DOHH2 (cell line): ENCODE data around the gene ZFYVE9.

Source experiments
- H3F3A ChIP-seq: fragments of 200-600 bp; sonication (generic), shearing (Covaris generic); 2 replicates; pipeline ENCODE4 v1.6.0; 2016; ENCODE audit warnings: antibody characterized with exemption, mild to moderate bottlenecking; ENCODE audit not compliant: control insufficient read depth, insufficient read depth
- H3K27ac ChIP-seq: fragments of 200-600 bp; sonication (generic); 2 replicates; pipeline ENCODE4 v1.5.1; 2014; ENCODE audit warnings: low read depth, mild to moderate bottlenecking, low read length, moderate library complexity
- H3K27me3 ChIP-seq: fragments of 200-600 bp; sonication (generic); 2 replicates; pipeline ENCODE4 v1.6.1; 2014; ENCODE audit warnings: mild to moderate bottlenecking, low read length, mixed read lengths; ENCODE audit not compliant: control insufficient read depth
- H3K36me3 ChIP-seq: fragments of 200-600 bp; sonication (generic); 2 replicates; pipeline ENCODE4 v1.6.1; 2014; ENCODE audit warnings: mild to moderate bottlenecking, low read length, moderate library complexity, mixed read lengths; ENCODE audit not compliant: control insufficient read depth
- H3K4me1 ChIP-seq: fragments of 200-600 bp; sonication (generic); 2 replicates; pipeline ENCODE4 v1.6.1; 2014; ENCODE audit warnings: mild to moderate bottlenecking, low read length, mixed read lengths; ENCODE audit not compliant: control insufficient read depth
- H3K4me2 ChIP-seq: fragments of 200-600 bp; sonication (generic); 2 replicates; pipeline ENCODE4 v1.6.0; 2014; ENCODE audit warnings: mild to moderate bottlenecking, low read length, moderate library complexity
- H3K4me3 ChIP-seq: fragments of 200-600 bp; sonication (generic); 2 replicates; pipeline ENCODE4 v1.5.1; 2014; ENCODE audit warnings: mild to moderate bottlenecking, low read length, mixed read lengths
- H3K79me2 ChIP-seq: fragments of 200-600 bp; sonication (generic); 2 replicates; pipeline ENCODE4 v1.6.1; 2014; ENCODE audit warnings: mild to moderate bottlenecking, low read length, mixed read lengths; ENCODE audit not compliant: control insufficient read depth
- H3K9me2 ChIP-seq: fragments of 200-600 bp; sonication (generic); replicated peaks from 2 replicates; pipeline ENCODE4 v1.6.1; 2014; ENCODE audit warnings: mild to moderate bottlenecking, low read length, mixed read lengths; ENCODE audit not compliant: control insufficient read depth
- H3K9me3 ChIP-seq: fragments of 200-600 bp; sonication (generic); 2 replicates; pipeline ENCODE4 v1.6.1; 2014; ENCODE audit warnings: antibody characterized with exemption, low read length, mixed read lengths; ENCODE audit not compliant: control insufficient read depth, insufficient read depth
- H4K20me1 ChIP-seq: fragments of 200-600 bp; sonication (generic); 2 replicates; pipeline ENCODE4 v1.6.0; 2014; ENCODE audit warnings: low read depth, mild to moderate bottlenecking, antibody characterized with exemption, low read length, moderate library complexity; ENCODE audit not compliant: control insufficient read depth, insufficient read depth
- CTCF ChIP-seq: fragments of 200-600 bp; sonication (generic); IDR thresholded peaks from one replicate; pipeline ENCODE4 v1.5.1; 2014; ENCODE audit warnings: antibody characterized with exemption, mild to moderate bottlenecking, low read depth, low read length; ENCODE audit not compliant: poor library complexity, severe bottlenecking
- EZH2phosphoT487 ChIP-seq: fragments of 200-600 bp; sonication (generic); IDR thresholded peaks from 2 replicates; pipeline ENCODE4 v1.6.1; 2017; ENCODE audit warnings: borderline replicate concordance, mild to moderate bottlenecking, antibody characterized with exemption, low read length, moderate library complexity, mixed read lengths

Gene ZFYVE9

GRCh38 chr1:52334906-52335528 lies 193.1 kb downstream of the ZFYVE9 start:
- H3K4me2 ChIP-seq = no peak overlapping the region
- H4K20me1 ChIP-seq = no peaks in the 10 kb centered on the region
- no peaks in the 10 kb centered on the region for H3K9me2 ChIP-seq
- H3K27ac ChIP-seq = no peak overlapping the region
- H3K4me1 ChIP-seq = no peaks in the 10 kb centered on the region
- H3K79me2 ChIP-seq = no peaks in the 10 kb centered on the region
- H3K4me3 ChIP-seq = no peak overlapping the region
- H3F3A ChIP-seq = no peaks in the 10 kb centered on the region
- no peaks in the 10 kb centered on the region for H3K36me3 ChIP-seq
- H3K9me3 ChIP-seq = no peaks in the 10 kb centered on the region
- no peak for TF ChIP-seq EZH2phosphoT487
- TF ChIP-seq CTCF = no peak
- no peaks in the 10 kb centered on the region for H3K27me3 ChIP-seq

- H3K36me3 ChIP-seq = no peaks in the 10 kb centered on the region
- H3K9me2 ChIP-seq = no peaks in the 10 kb centered on the region
- TF ChIP-seq CTCF = no peak
- no peak for TF ChIP-seq EZH2phosphoT487
These were observed 195.6 kb downstream of the ZFYVE9 start for GRCh38 chr1:52337439-52337838.

GRCh38 chr1:52341655-52342260 lies 199.9 kb downstream of the ZFYVE9 start:
- no peaks in the 10 kb centered on the region for H3F3A ChIP-seq
- H3K4me2 ChIP-seq = no peak overlapping the region
- H3K9me3 ChIP-seq = no peaks in the 10 kb centered on the region
- H3K36me3 ChIP-seq = no peaks in the 10 kb centered on the region
- TF ChIP-seq CTCF (no peak), EZH2phosphoT487 (no peak)
- no peaks in the 10 kb centered on the region for H3K9me2 ChIP-seq
- H3K4me1 ChIP-seq = no peaks in the 10 kb centered on the region
- no peak overlapping the region for H3K4me3 ChIP-seq
- H3K79me2 ChIP-seq = no peaks in the 10 kb centered on the region
- H3K27me3 ChIP-seq = no peaks in the 10 kb centered on the region
- no peaks in the 10 kb centered on the region for H4K20me1 ChIP-seq
- H3K27ac ChIP-seq = no peak overlapping the region

More at GRCh38 chr1:52337439-52337838, 195.6 kb downstream of the ZFYVE9 start:
- H3K27ac ChIP-seq = no peak overlapping the region
- H3K4me1 ChIP-seq = no peaks in the 10 kb centered on the region
- no peak overlapping the region for H3K4me2 ChIP-seq
- H4K20me1 ChIP-seq = no peaks in the 10 kb centered on the region
- H3K4me3 ChIP-seq = no peak overlapping the region
- H3K27me3 ChIP-seq = no peaks in the 10 kb centered on the region
- no peaks in the 10 kb centered on the region for H3K79me2 ChIP-seq
- no peaks in the 10 kb centered on the region for H3K9me3 ChIP-seq
- H3F3A ChIP-seq = no peaks in the 10 kb centered on the region
